NCI-H2196 (cell line): ENCODE measurements around the gene ZFP42.
"Not testable (repeated sequence)": the region's sequence is repeated elsewhere in the genome, so short reads cannot be mapped to it uniquely, and the experiment has no call there.

Source experiments
- DNase-seq: peaks from one replicate; lab custom pipeline; 2025; ENCODE audit not compliant: unreplicated experiment; lab: John Stamatoyannopoulos, UW

ZFP42 gene

GRCh38 chr4:187995322-187996207 lies at the start of gene ZFP42:
ZFP42 (plus strand) TSS chr4:187995771; CDS start chr4:188002808, 7,037 bp downstream.
- DNase-seq: no peak

GRCh38 chr4:187961171-187961570 lies 34.4 kb upstream of the ZFP42 start:
- DNase-seq: no peak

- DNase-seq: no peak
Measured at GRCh38 chr4:187961961-187962360, 33.6 kb upstream of the ZFP42 start.

GRCh38 chr4:187962926-187963325 lies 32.6 kb upstream of the ZFP42 start:
- DNase-seq: no peak

- DNase-seq: no peak
Measured at GRCh38 chr4:187965726-187966125, 29.8 kb upstream of the ZFP42 start.

GRCh38 chr4:187972135-187972534 lies 23.4 kb upstream of the ZFP42 start:
- no peak for DNase-seq

- no peak for DNase-seq
Measured at GRCh38 chr4:187983746-187984145, 11.8 kb upstream of the ZFP42 start.

GRCh38 chr4:187992971-187993370 lies 2.6 kb upstream of the ZFP42 start:
- DNase-seq: no peak

- DNase-seq: no peak
Measured at GRCh38 chr4:187993827-187994226, 1.7 kb upstream of the ZFP42 start.

GRCh38 chr4:187996502-187997177 lies 1.1 kb downstream of the ZFP42 start:
- DNase-seq: no peak

GRCh38 chr4:187997991-187998390 lies 2.4 kb downstream of the ZFP42 start:
- DNase-seq: not testable (repeated sequence)

GRCh38 chr4:187999406-187999932 lies 3.9 kb downstream of the ZFP42 start:
- no peak for DNase-seq

- DNase-seq: no peak
Measured at GRCh38 chr4:188002323-188002722, 6.8 kb downstream of the ZFP42 start.

- DNase-seq: no peak
Measured at GRCh38 chr4:188002751-188003150, 7.2 kb downstream of the ZFP42 start.

GRCh38 chr4:188005561-188005960 lies 10.0 kb downstream of the ZFP42 start:
- DNase-seq: no peak

- no peak for DNase-seq
Measured at GRCh38 chr4:188006285-188006848, 10.8 kb downstream of the ZFP42 start.

GRCh38 chr4:188008377-188008776 lies 12.8 kb downstream of the ZFP42 start:
- DNase-seq: no peak

GRCh38 chr4:188012426-188012945 lies 16.9 kb downstream of the ZFP42 start:
- DNase-seq: no peak

GRCh38 chr4:188015025-188015940 lies 19.7 kb downstream of the ZFP42 start:
- no peak for DNase-seq

- DNase-seq: no peak
Measured at GRCh38 chr4:188016754-188017153, 21.2 kb downstream of the ZFP42 start.
